Hepatocyte (in vitro differentiated cells): ENCODE measurements around the gene MAPK14. TPM values are rescaled to one million over a fixed set of nuclear protein-coding genes. Genes with fewer than 3 reads are reported as not detected.
"Not testable (repeated sequence)": the region's sequence is repeated elsewhere in the genome, so short reads cannot be mapped to it uniquely, and the experiment has no call there.

Experiments
- DNase-seq: peaks from one replicate; pipeline ENCODE4 v3.0.0-alpha.2; 2016; ENCODE audit warnings: low spot score
- H2AFZ ChIP-seq: fragments of 200-600 bp; sonication (generic); 2 replicates; pipeline ENCODE4 v1.6.0; 2016; ENCODE audit warnings: antibody characterized with exemption, mild to moderate bottlenecking
- H3K27ac ChIP-seq: fragments of 200-600 bp; sonication (generic); 2 replicates; pipeline ENCODE4 v1.5.1; 2016; ENCODE audit warnings: mild to moderate bottlenecking
- H3K27me3 ChIP-seq: fragments of 200-600 bp; sonication (generic); 2 replicates; pipeline ENCODE4 v1.6.1; 2016
- H3K36me3 ChIP-seq: fragments of 200-600 bp; sonication (generic); replicated peaks from 2 replicates; pipeline ENCODE4 v1.5.1; 2016; ENCODE audit warnings: low read depth; ENCODE audit not compliant: insufficient read depth
- H3K4me1 ChIP-seq: fragments of 200-600 bp; sonication (generic); 2 replicates; pipeline ENCODE4 v1.5.1; 2016; ENCODE audit warnings: mild to moderate bottlenecking, moderate library complexity; ENCODE audit not compliant: insufficient read depth
- H3K4me2 ChIP-seq: fragments of 200-600 bp; sonication (generic); 2 replicates; pipeline ENCODE4 v1.6.0; 2016
- H3K4me3 ChIP-seq: fragments of 200-600 bp; sonication (generic); 2 replicates; pipeline ENCODE4 v1.5.1; 2016; ENCODE audit warnings: mild to moderate bottlenecking
- H3K79me2 ChIP-seq: fragments of 200-600 bp; sonication (generic); 2 replicates; pipeline ENCODE4 v1.6.0; 2017; ENCODE audit warnings: mild to moderate bottlenecking
- H3K9me2 ChIP-seq: fragments of 200-600 bp; sonication (generic); replicated peaks from 2 replicates; pipeline ENCODE4 v1.6.0; 2017; ENCODE audit warnings: mild to moderate bottlenecking; ENCODE audit not compliant: insufficient read depth
- H3K9me3 ChIP-seq: fragments of 200-600 bp; sonication (generic); 2 replicates; pipeline ENCODE4 v1.5.1; 2016; ENCODE audit warnings: low read depth, mild to moderate bottlenecking
- H4K20me1 ChIP-seq: fragments of 200-600 bp; sonication (generic); 2 replicates; pipeline ENCODE4 v1.6.0; 2016; ENCODE audit warnings: mild to moderate bottlenecking; ENCODE audit not compliant: insufficient read depth, poor library complexity, severe bottlenecking
- CTCF ChIP-seq: fragments of 200-600 bp; sonication (generic); IDR thresholded peaks from 2 replicates; pipeline ENCODE4 v1.5.1; 2016; ENCODE audit warnings: antibody characterized with exemption, mild to moderate bottlenecking; ENCODE audit not compliant: poor library complexity
- EZH2 ChIP-seq: fragments of 200-600 bp; sonication (generic); IDR thresholded peaks from 2 replicates; pipeline ENCODE4 v1.6.1; 2016; ENCODE audit warnings: antibody characterized with exemption, mild to moderate bottlenecking, borderline replicate concordance
- EZH2phosphoT487 ChIP-seq: fragments of 200-600 bp; sonication (generic); IDR thresholded peaks from one replicate; pipeline ENCODE4 v1.6.1; 2018; ENCODE audit warnings: antibody characterized with exemption, mild to moderate bottlenecking, low read depth, moderate library complexity; ENCODE audit not compliant: unreplicated experiment, severe bottlenecking
- WGBS: methylation state at CpG from one replicate; pipeline ENCODE4 v1.1.6; 2016; ENCODE audit warnings: low lambda C conversion rate; ENCODE audit errors: missing lambda C conversion rate; 5-methylcytosine and 5-hydroxymethylcytosine counted together
- polyA plus RNA-seq: library from polyadenylated mRNA; unstranded; fragments of >200 nt; fragmentation: Nextera tagmentation; extraction: Ambion mirVana; gene quantifications from 2 replicates; pipeline ENCODE4 v1.2.1, GENCODE V29; 2016
- total RNA-seq: library from RNA; depleted of rRNA; stranded (reverse); fragments of >200 nt; gene quantifications from 2 replicates; pipeline ENCODE4 v1.2.3, GENCODE V29; 2014

Gene MAPK14
- total and polyA plus RNA-seq, 2 experiments from 2014 or later, result 46.8 to 86.5 TPM

GRCh38 chr6:36028877-36029324 lies 1.3 kb downstream of the MAPK14 start:
- no peaks in the 10 kb centered on the region for H3K27me3 ChIP-seq
- H4K20me1 ChIP-seq, result peaks cover 38% of the 10 kb centered on the region
- H3K9me2 ChIP-seq, result no peaks in the 10 kb centered on the region
- TF ChIP-seq EZH2phosphoT487, result no peak
- TF ChIP-seq CTCF, result no peak
- no peak for TF ChIP-seq EZH2
- H3K27ac ChIP-seq, result peak overlapping the region; percentile 76
- H2AFZ ChIP-seq, result peak overlapping the region; percentile 2
- no peaks in the 10 kb centered on the region for H3K9me3 ChIP-seq
- H3K79me2 ChIP-seq, result peaks cover 59% of the 10 kb centered on the region
- peaks cover 9% of the 10 kb centered on the region for H3K4me1 ChIP-seq
- under 1% methylated on average over 13 of the region's 13 CpGs for WGBS
- H3K36me3 ChIP-seq, result no peaks in the 10 kb centered on the region
- peak overlapping the region; percentile 73 for H3K4me2 ChIP-seq
- peak overlapping the region; percentile 25 for H3K4me3 ChIP-seq
- DNase-seq, result peak; percentile 72

- Histone ChIP-seq H3K27ac (peak overlapping the region; percentile 76), H3K9me2 (no peaks in the 10 kb centered on the region), H2AFZ (peak overlapping the region; percentile 2), H3K27me3 (no peaks in the 10 kb centered on the region), H3K36me3 (no peaks in the 10 kb centered on the region), H3K4me2 (peak overlapping the region; percentile 73), H3K4me1 (peaks cover 14% of the 10 kb centered on the region), H3K79me2 (peaks cover 65% of the 10 kb centered on the region), H4K20me1 (peaks cover 43% of the 10 kb centered on the region), H3K4me3 (peak overlapping the region; percentile 25), H3K9me3 (no peaks in the 10 kb centered on the region)
- 17% methylated on average over 6 of the region's 6 CpGs for WGBS
- TF ChIP-seq CTCF (no peak), EZH2 (no peak), EZH2phosphoT487 (no peak)
- DNase-seq, result no peak
Measured at GRCh38 chr6:36029464-36029863, 1.9 kb downstream of the MAPK14 start.

- WGBS, result 91% methylated on average over 1 of the region's 1 CpG
- DNase-seq, result no peak
- Histone ChIP-seq H3K4me1 (peaks cover 14% of the 10 kb centered on the region), H3K9me3 (no peaks in the 10 kb centered on the region), H3K27me3 (no peaks in the 10 kb centered on the region), H3K9me2 (no peaks in the 10 kb centered on the region), H3K4me2 (peak overlapping the region; percentile 29), H3K4me3 (no peak overlapping the region), H3K27ac (no peak overlapping the region), H3K79me2 (peaks cover 93% of the 10 kb centered on the region), H2AFZ (no peak overlapping the region), H4K20me1 (peaks cover 71% of the 10 kb centered on the region), H3K36me3 (no peaks in the 10 kb centered on the region)
- no peak for TF ChIP-seq EZH2
- no peak for TF ChIP-seq EZH2phosphoT487
- no peak for TF ChIP-seq CTCF
Measured at GRCh38 chr6:36032261-36032660, 4.7 kb downstream of the MAPK14 start.

GRCh38 chr6:36033144-36033543 lies 5.5 kb downstream of the MAPK14 start:
- H2AFZ ChIP-seq, H3K4me3 ChIP-seq, H3K36me3 ChIP-seq, DNase-seq, H3K4me2 ChIP-seq, H3K27me3 ChIP-seq, H3K27ac ChIP-seq, H3K9me3 ChIP-seq, H3K9me2 ChIP-seq: not testable (repeated sequence)
- peaks cover 98% of the 10 kb centered on the region for H3K79me2 ChIP-seq
- H4K20me1 ChIP-seq, result peaks cover 80% of the 10 kb centered on the region
- H3K4me1 ChIP-seq, result peaks cover 17% of the 10 kb centered on the region
- WGBS, result 98% methylated on average over 10 of the region's 10 CpGs
